GM10266 (cell line): Measurements from ENCODE around the gene RNF148.
"Not testable (repeated sequence)": the region's sequence is repeated elsewhere in the genome, so short reads cannot be mapped to it uniquely, and the experiment has no call there.

Experiments used
- DNase-seq: peaks from one replicate; pipeline ENCODE4 v3.0.0; 2012; ENCODE audit errors: extremely low spot score
- CTCF ChIP-seq: IDR thresholded peaks from 2 replicates; pipeline ENCODE4 v1.5.1; 2012; ENCODE audit warnings: mild to moderate bottlenecking, low read depth; ENCODE audit not compliant: control insufficient read depth, insufficient read depth; ENCODE audit errors: missing control alignments

The RNF148 gene

GRCh38 chr7:122679813-122680212 is 22.9 kb downstream of the RNF148 start:
- TF ChIP-seq CTCF, result no peak
- no peak for DNase-seq

- not testable (repeated sequence) for DNase-seq
Measured at GRCh38 chr7:122679269-122679709, 23.4 kb downstream of the RNF148 start.

- no peak for TF ChIP-seq CTCF
- no peak for DNase-seq
Measured at GRCh38 chr7:122677149-122677548, 25.6 kb downstream of the RNF148 start.

- no peak for DNase-seq
- TF ChIP-seq CTCF, result no peak
Measured at GRCh38 chr7:122676466-122676865, 26.3 kb downstream of the RNF148 start.

GRCh38 chr7:122675621-122676020 is 27.1 kb downstream of the RNF148 start:
- no peak for DNase-seq
- no peak for TF ChIP-seq CTCF

- no peak for DNase-seq
Measured at GRCh38 chr7:122675011-122675410, 27.7 kb downstream of the RNF148 start.

GRCh38 chr7:122674502-122674901 is 28.2 kb downstream of the RNF148 start:
- no peak for DNase-seq
- no peak for TF ChIP-seq CTCF

More at GRCh38 chr7:122675011-122675410, 27.7 kb downstream of the RNF148 start:
- no peak for TF ChIP-seq CTCF

GRCh38 chr7:122673951-122674350 is 28.8 kb downstream of the RNF148 start:
- TF ChIP-seq CTCF, result no peak

More at GRCh38 chr7:122673951-122674350, 28.8 kb downstream of the RNF148 start:
- no peak for DNase-seq
